GM18520 (cell line): ENCODE measurements around the gene UXT.
"Not testable (repeated sequence)": the region's sequence is repeated elsewhere in the genome, so short reads cannot be mapped to it uniquely, and the experiment has no call there.

Experiments used
- ATAC-seq: cut with Tn5 transposase; IDR thresholded peaks from one replicate; pipeline ENCODE4 v1.9.1; 2021; ENCODE audit not compliant: unreplicated experiment

The UXT gene

DNA sequence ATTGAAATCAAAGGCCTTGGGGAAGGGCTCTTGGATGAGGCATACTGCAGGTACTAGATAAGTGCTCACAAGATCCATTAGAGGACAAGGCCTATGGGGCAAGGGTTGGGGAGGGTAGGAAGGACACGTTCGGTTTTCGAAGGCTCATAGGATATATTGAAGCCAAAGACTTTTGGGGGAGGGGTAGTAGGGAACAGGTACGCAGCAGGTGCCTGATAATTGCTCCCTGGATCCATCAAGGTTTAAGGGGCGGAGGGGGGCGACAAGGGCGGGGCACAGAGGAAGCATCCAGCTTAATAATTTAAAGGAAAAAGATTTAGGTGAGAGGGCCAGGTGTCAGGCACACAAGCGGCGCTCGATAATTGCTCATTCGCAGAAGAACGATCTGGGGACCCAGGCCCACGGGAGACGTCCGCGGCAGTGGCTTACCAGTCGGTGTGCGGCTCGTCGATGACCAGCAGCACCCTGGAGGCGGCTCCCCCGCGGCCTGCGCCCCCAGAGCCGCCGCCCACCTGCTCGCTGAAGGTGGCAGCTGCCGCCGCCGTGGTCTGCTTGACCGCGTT is 40.0 kb downstream of the UXT start:
- no peak for ATAC-seq

DNA sequence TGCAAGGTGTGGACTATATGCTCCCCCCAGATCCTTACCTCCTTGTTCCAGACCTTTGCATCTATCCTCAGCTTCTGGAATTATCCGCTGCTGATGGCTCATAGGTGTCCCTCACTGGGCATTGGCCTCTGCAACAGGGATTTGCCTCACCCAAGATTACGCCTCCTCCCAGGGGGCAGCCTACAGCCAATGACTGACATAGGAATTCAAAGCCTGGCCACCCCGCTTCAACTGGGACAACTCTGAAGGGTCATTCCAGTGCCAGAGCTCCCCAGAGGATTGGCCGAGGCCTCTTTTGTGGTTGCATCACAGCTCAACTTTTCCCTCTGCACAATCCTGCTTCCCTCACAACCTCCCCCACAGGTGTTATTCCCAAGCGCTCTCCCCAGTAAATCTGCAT is 44.4 kb downstream of the UXT start:
- no peak for ATAC-seq

GRCh38 chrX:47613082-47613481 is 45.9 kb downstream of the UXT start:
- no peak for ATAC-seq

DNA sequence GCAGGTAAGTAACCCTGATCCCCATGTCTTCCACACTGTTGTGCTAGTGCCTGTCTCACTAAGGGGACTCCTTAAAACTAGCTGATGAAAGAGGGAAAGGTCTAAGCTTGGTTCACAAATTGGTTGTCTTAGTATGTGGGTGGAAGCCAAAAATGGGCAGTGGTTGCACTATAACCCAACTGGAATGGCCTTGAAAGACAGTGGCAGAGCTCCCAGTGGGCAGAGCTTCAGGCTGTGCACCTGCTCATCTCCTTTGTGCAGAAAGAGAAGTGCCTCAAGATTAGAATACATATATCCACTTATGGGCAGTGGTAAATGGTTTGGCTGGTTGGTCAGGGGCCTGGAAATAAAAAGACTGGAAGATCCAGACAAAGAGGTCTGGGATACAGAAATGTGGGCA is 46.6 kb downstream of the UXT start:
- ATAC-seq: no peak

GRCh38 chrX:47611926-47612325 is 47.1 kb downstream of the UXT start:
- ATAC-seq: no peak

DNA sequence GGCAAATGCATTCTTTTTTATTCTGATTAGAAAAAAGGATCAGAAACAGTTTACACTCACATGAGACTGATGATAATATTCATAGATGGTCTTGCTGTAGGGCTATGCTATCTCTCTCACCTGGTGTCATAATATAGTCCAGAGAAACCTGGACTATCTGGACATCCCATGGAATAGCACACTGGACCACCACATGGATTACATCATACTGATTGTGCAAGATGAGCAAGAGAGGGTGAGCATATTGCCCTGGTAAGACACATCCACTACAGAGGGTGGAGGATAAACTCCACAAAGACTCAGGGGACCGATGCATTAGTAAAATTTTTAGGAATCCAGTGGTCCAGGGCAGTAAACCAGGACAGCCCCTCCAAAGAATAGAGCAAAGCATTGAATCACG is 47.5 kb downstream of the UXT start:
- no peak for ATAC-seq

GRCh38 chrX:47610511-47610910 is 48.5 kb downstream of the UXT start:
- ATAC-seq: no peak

- ATAC-seq: no peak
Observed at GRCh38 chrX:47608130-47608810, 50.7 kb downstream of the UXT start.

- no peak for ATAC-seq
Observed at GRCh38 chrX:47607091-47607490, 51.9 kb downstream of the UXT start.

- ATAC-seq: no peak
Observed at GRCh38 chrX:47605024-47605423, 54.0 kb downstream of the UXT start.

DNA sequence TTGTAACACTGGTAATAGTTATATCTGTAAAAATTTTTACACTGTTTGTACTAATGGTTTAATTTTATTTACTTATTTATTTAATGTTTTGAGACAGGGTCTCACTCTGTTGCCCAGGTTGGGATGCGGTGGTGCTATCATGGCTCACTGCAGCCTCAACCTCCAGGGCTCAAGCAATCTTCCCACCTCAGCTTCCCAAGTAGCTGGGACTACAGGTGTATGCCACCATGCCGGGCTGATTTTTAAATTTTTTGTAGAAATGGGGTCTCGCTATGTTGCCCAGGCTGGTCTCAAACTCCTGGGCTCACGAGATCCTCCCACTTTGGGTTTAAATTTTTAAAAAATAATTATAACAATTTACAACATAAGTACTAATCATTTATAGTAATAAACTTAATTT is 55.9 kb downstream of the UXT start:
- not testable (repeated sequence) for ATAC-seq
